ENCODE data around the gene KIF1A. TPM values are rescaled to one million over a fixed set of nuclear protein-coding genes. Genes with fewer than 3 reads are reported as not detected.

The KIF1A gene
- total RNA-seq, 1 donor from 2014 or later: 29.9 TPM

DNA sequence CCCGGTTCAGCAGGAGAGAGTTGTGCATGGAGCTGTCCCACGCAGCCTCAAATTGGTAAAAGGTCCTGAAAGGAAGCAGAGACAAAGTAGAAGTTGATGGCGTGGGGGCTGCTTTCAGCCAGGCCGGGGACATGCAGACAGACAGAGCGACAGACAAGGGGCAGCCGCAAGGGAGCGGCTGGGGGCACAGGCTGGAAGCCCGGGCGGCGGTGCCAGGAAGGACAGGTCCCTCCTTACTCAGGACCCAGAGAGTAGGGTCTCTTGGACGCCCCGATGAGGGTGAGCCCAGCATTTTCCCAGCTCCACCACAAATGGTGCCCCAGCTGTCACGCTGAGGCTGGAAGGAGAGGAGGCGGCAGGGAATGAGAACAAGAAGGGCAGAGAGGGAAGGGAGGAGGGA, 93.1 kb downstream of the KIF1A start:
- DNase-seq (ENCODE audit: low spot score): no peak
- H3K27ac Mint-ChIP-seq: peak overlapping the region; percentile 96
- H2AFZ ChIP-seq (replicated peaks): no peak overlapping the region
- H3K27ac ChIP-seq: no peak overlapping the region
- no peaks in the 10 kb centered on the region for H3K36me3 Mint-ChIP-seq
- H3K4me2 ChIP-seq: no peak overlapping the region
- no peaks in the 10 kb centered on the region for H3K36me3 ChIP-seq
- no peaks in the 10 kb centered on the region for H3K4me1 ChIP-seq
- no peak overlapping the region for H3K4me3 ChIP-seq
- peaks cover 3% of the 10 kb centered on the region for H3K4me1 Mint-ChIP-seq
- H3K9ac ChIP-seq: no peak overlapping the region
- peaks cover 4% of the 10 kb centered on the region for H3K27me3 Mint-ChIP-seq (ENCODE audit: insufficient read depth, low read depth)
- no peaks in the 10 kb centered on the region for H3K9me3 ChIP-seq (ENCODE audit: low read depth)
- H3K79me2 ChIP-seq (ENCODE audit: low read depth): no peaks in the 10 kb centered on the region
- H4K20me1 ChIP-seq (ENCODE audit: low read depth): no peaks in the 10 kb centered on the region
- TF ChIP-seq, protein P1, sequence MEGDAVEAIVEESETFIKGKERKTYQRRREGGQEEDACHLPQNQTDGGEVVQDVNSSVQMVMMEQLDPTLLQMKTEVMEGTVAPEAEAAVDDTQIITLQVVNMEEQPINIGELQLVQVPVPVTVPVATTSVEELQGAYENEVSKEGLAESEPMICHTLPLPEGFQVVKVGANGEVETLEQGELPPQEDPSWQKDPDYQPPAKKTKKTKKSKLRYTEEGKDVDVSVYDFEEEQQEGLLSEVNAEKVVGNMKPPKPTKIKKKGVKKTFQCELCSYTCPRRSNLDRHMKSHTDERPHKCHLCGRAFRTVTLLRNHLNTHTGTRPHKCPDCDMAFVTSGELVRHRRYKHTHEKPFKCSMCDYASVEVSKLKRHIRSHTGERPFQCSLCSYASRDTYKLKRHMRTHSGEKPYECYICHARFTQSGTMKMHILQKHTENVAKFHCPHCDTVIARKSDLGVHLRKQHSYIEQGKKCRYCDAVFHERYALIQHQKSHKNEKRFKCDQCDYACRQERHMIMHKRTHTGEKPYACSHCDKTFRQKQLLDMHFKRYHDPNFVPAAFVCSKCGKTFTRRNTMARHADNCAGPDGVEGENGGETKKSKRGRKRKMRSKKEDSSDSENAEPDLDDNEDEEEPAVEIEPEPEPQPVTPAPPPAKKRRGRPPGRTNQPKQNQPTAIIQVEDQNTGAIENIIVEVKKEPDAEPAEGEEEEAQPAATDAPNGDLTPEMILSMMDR (IDR thresholded peaks at IDR 0.05): no peak
- no peaks in the 10 kb centered on the region for H3K9me3 Mint-ChIP-seq
- H3K27me3 ChIP-seq: no peaks in the 10 kb centered on the region
- H3F3A ChIP-seq (ENCODE audit: low read depth): no peaks in the 10 kb centered on the region
- no peak overlapping the region for H3K4me3 Mint-ChIP-seq

DNA sequence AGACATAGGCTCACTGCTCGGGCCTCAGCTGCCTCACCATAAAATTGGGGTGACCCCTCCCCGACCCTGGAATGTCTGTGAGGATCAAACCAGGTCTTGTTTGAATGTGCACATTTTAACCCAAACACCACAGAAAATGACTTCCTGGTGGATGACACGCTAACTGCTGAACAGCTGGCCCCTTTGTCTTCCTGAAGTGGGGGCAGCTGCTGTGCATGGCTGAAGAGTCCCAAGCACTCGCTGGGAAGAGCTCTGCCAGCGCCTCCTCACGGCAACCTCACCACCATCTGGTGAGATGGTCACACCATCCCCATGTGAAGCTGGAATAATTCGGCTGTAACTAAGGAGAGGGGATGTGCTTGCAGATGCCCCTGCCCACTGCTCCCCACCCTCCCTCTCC, 94.3 kb downstream of the KIF1A start:
- H3K4me1 ChIP-seq: no peaks in the 10 kb centered on the region
- H3K9me3 ChIP-seq (ENCODE audit: low read depth): no peaks in the 10 kb centered on the region
- DNase-seq (ENCODE audit: low spot score): no peak
- no peaks in the 10 kb centered on the region for H3K36me3 ChIP-seq
- H3K4me2 ChIP-seq: no peak overlapping the region
- H3K36me3 Mint-ChIP-seq: no peaks in the 10 kb centered on the region
- H3K4me1 Mint-ChIP-seq: peaks cover 3% of the 10 kb centered on the region
- H3K4me3 Mint-ChIP-seq: no peak overlapping the region
- no peaks in the 10 kb centered on the region for H3K27me3 ChIP-seq
- H3K9ac ChIP-seq: no peak overlapping the region
- H3F3A ChIP-seq (ENCODE audit: low read depth): no peaks in the 10 kb centered on the region
- no peaks in the 10 kb centered on the region for H3K9me3 Mint-ChIP-seq
- H3K27ac Mint-ChIP-seq: no peak overlapping the region
- peaks cover 4% of the 10 kb centered on the region for H3K27me3 Mint-ChIP-seq (ENCODE audit: insufficient read depth, low read depth)
- no peaks in the 10 kb centered on the region for H4K20me1 ChIP-seq (ENCODE audit: low read depth)
- H2AFZ ChIP-seq (replicated peaks): no peak overlapping the region
- TF ChIP-seq EZH2phosphoT487 (IDR thresholded peaks at IDR 0.05) (no peak), EZH2 (IDR thresholded peaks at IDR 0.05) (no peak)
- TF ChIP-seq, protein P1 (IDR thresholded peaks at IDR 0.05): no peak
- H3K4me3 ChIP-seq: no peak overlapping the region
- no peak overlapping the region for H3K27ac ChIP-seq
- H3K79me2 ChIP-seq (ENCODE audit: low read depth): no peaks in the 10 kb centered on the region

DNA sequence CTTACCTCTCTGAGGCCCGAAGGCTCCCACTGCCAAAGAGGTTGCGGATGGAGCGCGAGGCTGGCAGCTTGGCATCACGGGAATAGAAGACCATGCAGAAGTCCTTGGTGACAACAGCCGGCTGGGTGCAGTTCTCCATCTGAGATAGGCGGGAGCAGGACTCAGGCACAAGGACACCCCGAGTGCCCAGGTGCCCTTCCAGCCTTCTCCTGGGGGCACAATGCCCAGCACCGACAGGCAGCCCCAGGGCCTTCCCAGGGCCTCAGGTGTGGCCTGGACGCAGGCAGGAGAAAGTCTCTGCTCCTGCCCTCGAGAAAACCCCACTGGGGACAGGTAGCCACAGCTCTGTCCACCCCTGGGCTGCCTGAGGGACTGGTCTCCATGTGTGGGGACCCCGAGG, 94.8 kb downstream of the KIF1A start:
- Histone ChIP-seq H3K36me3 (no peaks in the 10 kb centered on the region), H3F3A (ENCODE audit: low read depth) (no peaks in the 10 kb centered on the region)

DNA sequence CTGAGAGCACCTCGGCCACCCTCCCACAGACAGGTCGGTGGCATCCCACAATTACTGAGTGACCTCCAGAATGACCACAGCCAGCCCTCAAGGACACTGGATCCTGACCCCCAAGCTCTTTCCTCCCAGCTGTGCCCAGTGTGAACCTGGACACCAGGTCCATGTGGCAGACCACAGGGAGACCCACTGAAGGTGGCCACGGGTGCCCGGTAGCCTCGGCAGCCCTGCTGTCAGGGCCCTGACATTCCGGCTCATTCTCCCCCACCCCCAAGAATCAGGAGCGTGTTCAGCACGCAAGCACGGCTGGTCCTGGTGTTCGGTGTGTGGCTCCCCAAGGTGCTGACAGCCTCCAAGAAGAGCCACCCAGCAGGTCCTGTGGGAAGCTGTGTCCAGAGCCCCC, 95.6 kb downstream of the KIF1A start:
- Histone ChIP-seq H3K27ac (no peak overlapping the region), H3K36me3 (no peaks in the 10 kb centered on the region), H3K9ac (no peak overlapping the region), H3F3A (ENCODE audit: low read depth) (no peaks in the 10 kb centered on the region), H3K27me3 (no peaks in the 10 kb centered on the region), H3K4me3 (no peak overlapping the region), H3K4me1 (no peaks in the 10 kb centered on the region), H3K79me2 (ENCODE audit: low read depth) (no peaks in the 10 kb centered on the region), H4K20me1 (ENCODE audit: low read depth) (no peaks in the 10 kb centered on the region), H3K9me3 (ENCODE audit: low read depth) (no peaks in the 10 kb centered on the region), H2AFZ (replicated peaks) (no peak overlapping the region), H3K4me2 (no peak overlapping the region)
- Mint-ChIP-seq H3K9me3 (no peaks in the 10 kb centered on the region), H3K36me3 (no peaks in the 10 kb centered on the region), H3K27me3 (ENCODE audit: insufficient read depth, low read depth) (peaks cover 5% of the 10 kb centered on the region), H3K4me1 (no peaks in the 10 kb centered on the region), H3K4me3 (no peak overlapping the region), H3K27ac (no peak overlapping the region)
- DNase-seq (ENCODE audit: low spot score): no peak
- TF ChIP-seq, protein P1 (IDR thresholded peaks at IDR 0.05): no peak
- no peak for TF ChIP-seq EZH2 (IDR thresholded peaks at IDR 0.05)
- no peak for TF ChIP-seq EZH2phosphoT487 (IDR thresholded peaks at IDR 0.05)

More for the DNA sequence above, 94.8 kb downstream of the KIF1A start:
- no peak overlapping the region for H2AFZ ChIP-seq (replicated peaks)
- no peak for DNase-seq (ENCODE audit: low spot score)
- no peak overlapping the region for H3K27ac ChIP-seq
- Mint-ChIP-seq H3K27me3 (ENCODE audit: insufficient read depth, low read depth) (peaks cover 5% of the 10 kb centered on the region), H3K27ac (no peak overlapping the region), H3K36me3 (no peaks in the 10 kb centered on the region), H3K4me3 (no peak overlapping the region), H3K4me1 (no peaks in the 10 kb centered on the region), H3K9me3 (no peaks in the 10 kb centered on the region)
- no peak overlapping the region for H3K4me2 ChIP-seq
- no peaks in the 10 kb centered on the region for H3K27me3 ChIP-seq
- no peak overlapping the region for H3K9ac ChIP-seq
- no peak for TF ChIP-seq EZH2phosphoT487 (IDR thresholded peaks at IDR 0.05)
- no peaks in the 10 kb centered on the region for H3K9me3 ChIP-seq (ENCODE audit: low read depth)
- no peaks in the 10 kb centered on the region for H3K79me2 ChIP-seq (ENCODE audit: low read depth)
- no peaks in the 10 kb centered on the region for H3K4me1 ChIP-seq
- H4K20me1 ChIP-seq (ENCODE audit: low read depth): no peaks in the 10 kb centered on the region
- no peak overlapping the region for H3K4me3 ChIP-seq
